Measurements from ENCODE around the gene PALM.

DNA sequence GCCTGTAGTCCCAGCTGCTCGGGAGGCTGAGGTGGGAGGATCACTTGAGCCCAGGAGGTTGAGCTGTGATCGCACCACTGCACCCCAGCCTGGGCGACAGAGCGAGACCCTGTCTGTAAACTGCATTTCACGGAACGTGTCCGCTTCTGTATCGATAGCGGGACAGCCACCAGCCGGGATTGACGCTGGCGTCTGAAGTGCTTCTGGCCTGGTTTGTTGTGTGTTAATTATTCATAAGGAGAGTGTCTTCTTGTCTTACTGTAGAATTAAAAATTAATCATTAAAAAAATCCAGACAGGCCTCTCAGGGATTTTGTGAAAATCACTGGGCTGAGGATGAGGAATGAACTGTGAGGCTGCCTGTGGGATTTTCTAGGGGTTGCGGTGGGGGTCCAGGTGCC is 26.0 kb downstream of the PALM start:
- no peak for TF ChIP-seq POLR2A (IDR thresholded peaks at IDR 0.05)
- TF ChIP-seq, protein P1, sequence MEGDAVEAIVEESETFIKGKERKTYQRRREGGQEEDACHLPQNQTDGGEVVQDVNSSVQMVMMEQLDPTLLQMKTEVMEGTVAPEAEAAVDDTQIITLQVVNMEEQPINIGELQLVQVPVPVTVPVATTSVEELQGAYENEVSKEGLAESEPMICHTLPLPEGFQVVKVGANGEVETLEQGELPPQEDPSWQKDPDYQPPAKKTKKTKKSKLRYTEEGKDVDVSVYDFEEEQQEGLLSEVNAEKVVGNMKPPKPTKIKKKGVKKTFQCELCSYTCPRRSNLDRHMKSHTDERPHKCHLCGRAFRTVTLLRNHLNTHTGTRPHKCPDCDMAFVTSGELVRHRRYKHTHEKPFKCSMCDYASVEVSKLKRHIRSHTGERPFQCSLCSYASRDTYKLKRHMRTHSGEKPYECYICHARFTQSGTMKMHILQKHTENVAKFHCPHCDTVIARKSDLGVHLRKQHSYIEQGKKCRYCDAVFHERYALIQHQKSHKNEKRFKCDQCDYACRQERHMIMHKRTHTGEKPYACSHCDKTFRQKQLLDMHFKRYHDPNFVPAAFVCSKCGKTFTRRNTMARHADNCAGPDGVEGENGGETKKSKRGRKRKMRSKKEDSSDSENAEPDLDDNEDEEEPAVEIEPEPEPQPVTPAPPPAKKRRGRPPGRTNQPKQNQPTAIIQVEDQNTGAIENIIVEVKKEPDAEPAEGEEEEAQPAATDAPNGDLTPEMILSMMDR (IDR thresholded peaks at IDR 0.05) = no peak
- TF ChIP-seq POLR2AphosphoS5 (IDR thresholded peaks at IDR 0.05) = no peak
